GM19467 (cell line): ENCODE results near the gene MAZ.

Source experiments
- ATAC-seq: cut with Tn5 transposase; IDR thresholded peaks from one replicate; pipeline ENCODE4 v1.9.1; 2021; ENCODE audit warnings: mild to moderate bottlenecking, moderate library complexity; ENCODE audit not compliant: unreplicated experiment

MAZ gene

GRCh38 chr16:29852654-29853053 is 46.3 kb downstream of the MAZ start:
- no peak for ATAC-seq

- no peak for ATAC-seq
Measured at GRCh38 chr16:29854520-29855100, 48.3 kb downstream of the MAZ start.

GRCh38 chr16:29857133-29857760 is 50.9 kb downstream of the MAZ start:
- no peak for ATAC-seq

- ATAC-seq: no peak
Measured at GRCh38 chr16:29858149-29858849, 52.0 kb downstream of the MAZ start.

GRCh38 chr16:29858974-29859373 is 52.6 kb downstream of the MAZ start:
- ATAC-seq: no peak

- ATAC-seq: no peak
Measured at GRCh38 chr16:29860218-29860617, 53.9 kb downstream of the MAZ start.
